Head of caudate nucleus (tissue), 42 donors: ENCODE data around the gene ARL8B.
"Not testable (repeated sequence)": the region's sequence is repeated elsewhere in the genome, so short reads cannot be mapped to it uniquely, and the experiment has no call there.

Source experiments
- DNase-seq, 42 donors: peaks; one replicate each; pipeline versions ENCODE4 v3.0.0 to v3.0.0-alpha.2; 2020 to 2021; ENCODE audit warnings: mixed read lengths in 7 of 42
- intact Hi-C: fragments of 100-400 bp; cut with DNase I; formaldehyde crosslinking; loops from one replicate; pipeline ENCODE4 v1.15.0; 2022

The ARL8B gene

GRCh38 chr3:5106371-5106770 is 15.7 kb upstream of the ARL8B start:
- intact Hi-C loops, DNase-seq: not testable (repeated sequence)

DNA sequence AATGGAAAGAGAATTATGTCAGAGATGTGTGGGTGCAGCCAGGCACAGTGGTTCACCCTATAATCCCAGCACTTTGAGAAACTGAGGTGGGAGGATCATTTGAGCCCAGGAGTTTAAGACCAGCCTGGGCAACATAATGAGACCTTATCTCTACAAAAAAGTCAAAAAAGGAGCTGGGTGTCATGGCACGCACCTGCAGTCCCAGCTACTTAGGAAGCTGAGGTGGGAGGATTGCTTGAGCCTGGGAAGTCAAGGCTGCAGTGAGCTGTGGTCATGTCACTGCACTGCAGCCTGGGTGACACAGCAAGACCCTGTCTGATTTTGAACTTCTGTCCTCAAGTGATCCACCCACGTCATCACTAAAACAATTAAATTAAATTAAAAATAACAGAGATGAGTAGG is 15.2 kb upstream of the ARL8B start:
- intact Hi-C loops, DNase-seq: not testable (repeated sequence)

DNA sequence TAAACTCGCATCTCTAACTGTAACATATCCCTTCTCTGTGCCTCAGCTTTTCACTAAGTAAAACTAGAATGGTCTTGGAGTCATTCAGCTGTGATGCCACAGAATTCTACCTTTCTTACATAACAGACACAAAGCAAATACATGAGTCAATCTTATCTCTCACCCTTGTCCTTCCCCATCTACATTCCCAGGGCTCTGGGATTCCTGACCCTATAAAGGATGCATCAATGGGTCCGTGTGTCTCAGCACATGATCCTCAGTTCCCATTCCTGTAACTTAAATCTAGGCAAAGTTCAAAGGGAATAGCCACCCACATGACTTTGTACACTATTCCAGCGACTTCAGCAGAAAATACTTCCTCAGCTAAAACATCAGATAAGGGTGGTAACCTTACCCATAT is 11.8 kb upstream of the ARL8B start:
- intact Hi-C loops = no loop called here
- DNase-seq = no peak

DNA sequence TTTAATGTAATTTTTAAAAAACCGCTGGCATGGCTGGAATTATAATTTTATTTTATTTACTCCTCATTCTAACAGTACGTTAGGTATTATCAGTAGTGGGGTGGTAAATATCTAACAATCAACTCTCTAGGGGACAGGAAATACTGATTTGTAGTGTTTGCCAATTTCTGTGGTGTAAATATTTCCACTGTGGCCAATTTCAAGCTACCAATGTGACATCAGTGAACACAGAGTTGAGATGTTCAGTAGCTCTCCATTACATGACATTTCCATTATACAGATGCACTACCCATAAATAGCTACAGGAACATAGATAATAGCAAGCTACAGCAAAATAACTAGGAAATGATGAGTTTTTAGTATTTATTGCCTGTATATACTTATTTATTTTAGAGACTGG is 10.0 kb upstream of the ARL8B start:
- DNase-seq = no peak
- intact Hi-C loops = no loop called here

DNA sequence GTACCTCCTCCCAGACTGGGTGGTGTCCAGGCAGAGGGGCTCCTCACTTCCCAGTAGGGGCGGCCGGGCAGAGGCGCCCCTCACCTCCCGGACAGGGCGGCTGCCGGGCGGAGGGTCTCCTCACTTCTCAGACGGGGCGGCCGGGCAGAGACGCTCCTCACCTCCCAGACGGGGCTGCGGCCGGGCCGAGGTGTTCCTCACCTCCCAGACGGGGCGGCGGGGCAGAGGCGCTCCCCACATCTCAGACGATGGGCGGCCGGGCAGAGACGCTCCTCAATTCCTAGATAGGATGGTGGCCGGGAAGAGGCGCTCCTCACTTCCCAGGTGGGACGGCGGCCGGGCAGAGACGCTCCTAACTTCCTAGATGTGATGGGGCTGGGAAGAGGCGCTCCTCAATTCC is 8.4 kb upstream of the ARL8B start:
- intact Hi-C loops, DNase-seq: not testable (repeated sequence)

GRCh38 chr3:5115506-5116162 is 6.5 kb upstream of the ARL8B start:
- intact Hi-C loops = no loop called here
- no peak for DNase-seq

- no peak for DNase-seq
- intact Hi-C loops = no loop called here
Measured at GRCh38 chr3:5116538-5116937, 5.6 kb upstream of the ARL8B start.

DNA sequence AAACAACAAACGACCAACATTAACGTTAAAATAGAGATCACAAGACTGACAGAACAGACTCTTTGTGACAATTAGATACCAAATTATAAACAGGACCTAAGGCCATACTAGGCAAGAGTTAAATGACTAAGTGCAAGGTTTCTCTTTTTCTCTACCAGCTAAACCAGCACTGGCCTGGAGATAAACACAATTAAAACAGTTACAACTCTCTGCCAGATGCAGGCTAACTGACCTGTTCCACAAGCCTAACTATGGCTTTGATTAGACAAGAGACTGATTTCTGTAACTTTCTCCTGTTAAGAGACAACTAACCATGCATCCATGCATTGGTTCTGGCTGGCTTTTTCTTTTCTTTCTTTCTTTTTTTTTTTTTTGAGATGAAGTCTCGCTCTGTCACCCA is 1.6 kb upstream of the ARL8B start:
- intact Hi-C loops = loop anchor here (5.0 to 10.0 kb wide), 2 partner anchors 67 to 626 kb away; partner anchors contain the start of genes EDEM1 and ITPR1
- DNase-seq = no peak

DNA sequence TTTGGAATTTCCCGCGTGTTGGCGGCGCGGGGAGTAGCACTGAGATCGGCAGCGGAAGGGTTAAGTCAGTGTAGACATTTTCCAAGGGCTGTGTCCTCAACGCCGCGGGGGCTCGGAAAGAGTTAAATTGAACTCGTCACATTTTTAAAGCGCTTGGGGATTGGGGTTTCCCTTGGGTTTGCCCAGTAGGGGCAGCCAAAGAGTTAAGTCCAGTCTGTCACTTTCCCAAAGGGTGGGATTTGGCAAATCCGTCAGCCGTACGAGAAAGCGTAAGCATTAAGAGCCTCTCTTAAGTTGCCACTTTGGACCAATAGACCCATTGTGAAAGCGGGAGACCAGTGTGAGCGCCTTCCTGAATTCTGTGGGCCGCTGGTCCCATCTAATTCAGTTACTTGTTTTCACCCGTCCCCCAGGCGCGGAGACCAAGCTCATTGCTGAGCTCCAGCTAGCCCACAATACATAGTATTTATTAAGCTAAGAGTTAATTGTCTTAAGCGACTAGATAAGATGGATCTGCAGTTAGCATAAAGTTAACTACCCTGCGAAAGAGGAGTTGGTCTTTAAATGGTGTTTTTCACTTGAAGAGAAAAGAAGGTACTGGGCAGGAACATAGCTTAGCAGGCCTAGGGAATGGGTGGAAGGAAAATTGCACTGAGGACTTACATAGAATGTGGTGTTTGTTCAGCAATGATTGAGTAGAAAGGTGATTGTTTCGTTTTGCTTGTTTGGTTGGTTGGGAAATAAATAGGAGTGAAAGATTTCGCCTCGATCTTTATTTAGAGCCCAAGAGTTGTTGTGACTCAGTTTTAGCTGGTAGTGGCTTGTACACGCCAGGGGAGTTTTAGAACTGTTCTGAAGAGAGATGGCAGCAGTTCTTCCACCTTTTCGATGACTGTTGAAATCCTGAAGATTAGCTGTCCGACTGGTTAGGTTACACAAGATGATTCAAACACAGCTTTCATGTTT is 932 bp downstream of the ARL8B start:
- DNase-seq = peak in 39 of 42 donors; percentile 9 to 68 (median 32)
- intact Hi-C loops = loop anchor here (5.0 to 10.0 kb wide), 2 partner anchors 64 to 628 kb away; partner anchors contain the start of genes EDEM1 and ITPR1

- intact Hi-C loops = loop anchor here (5.0 to 10.0 kb wide), 2 partner anchors 63 to 629 kb away; partner anchors contain the start of genes EDEM1 and ITPR1
Measured at GRCh38 chr3:5123937-5124336, 1.8 kb downstream of the ARL8B start.

DNA sequence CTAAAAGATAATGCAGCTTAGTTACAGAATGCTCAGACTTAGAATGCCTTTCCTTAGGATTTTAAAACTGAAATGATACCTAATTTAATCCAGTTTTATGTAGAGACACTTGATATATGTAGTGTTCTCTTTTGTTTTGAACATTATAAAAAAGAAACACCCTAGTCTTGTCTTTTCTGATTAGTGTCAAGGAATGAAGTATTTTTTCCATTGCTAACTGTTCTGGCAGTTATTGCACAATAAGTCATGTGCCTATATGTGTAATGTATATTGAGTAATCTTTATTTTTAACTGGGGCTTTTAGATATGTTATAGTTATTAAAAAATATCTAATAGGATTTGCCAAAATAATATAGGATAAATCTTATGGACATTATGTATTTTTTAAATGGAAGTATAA is 4.5 kb downstream of the ARL8B start:
- DNase-seq = no peak
- intact Hi-C loops = loop anchor here (10.0 kb wide), 1 partner anchor 632 kb away; the partner anchor contains the start of gene ITPR1

More at GRCh38 chr3:5123937-5124336, 1.8 kb downstream of the ARL8B start:
- no peak for DNase-seq

- no peak for DNase-seq
- intact Hi-C loops = loop anchor here (10.0 kb wide), 1 partner anchor 634 kb away; the partner anchor contains the start of gene ITPR1
Measured at GRCh38 chr3:5128849-5129248, 6.8 kb downstream of the ARL8B start.

DNA sequence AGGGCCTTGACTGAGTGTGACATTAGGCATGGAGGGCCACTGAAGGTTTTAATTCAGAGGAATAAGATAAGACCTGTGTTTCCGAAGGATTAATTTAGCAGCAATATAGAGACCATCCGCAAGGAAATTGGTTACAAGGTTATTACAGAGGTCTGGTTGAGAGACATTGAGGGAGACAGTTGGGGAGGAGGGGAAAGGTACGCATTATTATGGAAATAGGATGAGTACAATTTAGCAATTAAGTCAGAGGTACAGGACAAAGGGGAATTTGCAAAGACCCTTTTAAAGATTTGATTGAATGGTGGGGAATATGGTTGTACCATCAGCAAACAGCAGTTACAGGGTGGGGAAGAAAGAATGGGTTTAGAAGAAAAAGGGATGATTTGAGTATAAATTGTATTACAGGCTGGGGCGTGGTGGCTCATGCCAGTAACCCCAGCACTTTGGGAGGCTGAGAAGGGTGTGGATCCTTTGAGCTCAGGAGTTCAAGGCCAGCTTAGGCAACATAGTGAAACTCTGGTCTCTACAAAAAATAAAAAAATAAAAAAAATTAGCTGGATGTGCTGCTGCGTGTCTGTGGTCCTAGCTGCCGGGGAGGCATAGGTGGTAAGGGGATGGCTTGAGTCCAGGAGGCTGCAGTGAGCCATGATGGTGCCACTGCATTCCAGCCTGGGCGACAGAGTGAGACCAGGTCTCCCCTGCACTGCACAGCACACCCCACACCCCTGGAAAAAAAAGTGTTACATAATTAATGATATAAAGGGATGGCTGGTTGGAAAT is 11.3 kb downstream of the ARL8B start:
- DNase-seq = no peak
- intact Hi-C loops = no loop called here

GRCh38 chr3:5134019-5134391 is 11.9 kb downstream of the ARL8B start:
- DNase-seq = no peak
- intact Hi-C loops = no loop called here

GRCh38 chr3:5134499-5134898 is 12.4 kb downstream of the ARL8B start:
- no peak for DNase-seq
- intact Hi-C loops = no loop called here

- no peak for DNase-seq
- intact Hi-C loops = no loop called here
Measured at GRCh38 chr3:5136211-5136918, 14.3 kb downstream of the ARL8B start.

DNA sequence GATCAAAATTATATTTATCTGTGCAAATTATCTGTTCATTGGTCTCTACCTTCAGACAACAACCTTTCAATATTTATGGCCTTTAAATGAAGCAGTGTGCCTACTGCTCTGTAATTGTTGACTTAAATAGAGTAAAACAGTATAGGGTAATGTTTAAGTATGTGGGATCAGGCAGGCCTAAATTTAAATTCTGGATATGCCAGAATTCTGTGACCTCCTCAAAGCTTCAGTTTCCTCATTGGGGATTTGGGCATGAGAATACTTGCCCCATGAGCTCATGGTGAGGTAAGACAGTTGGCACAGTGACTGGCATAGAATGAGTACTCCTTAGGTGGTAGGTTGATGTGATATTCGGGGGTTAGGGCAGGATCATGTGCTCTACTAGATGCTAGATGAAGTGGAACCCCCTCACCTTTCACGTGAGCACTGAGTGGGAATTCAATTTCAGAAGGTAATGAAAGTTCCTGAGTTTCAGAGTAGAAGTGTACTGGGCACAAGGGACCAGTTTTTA is 14.9 kb downstream of the ARL8B start:
- DNase-seq = no peak
- intact Hi-C loops = no loop called here

- DNase-seq = no peak
- intact Hi-C loops = no loop called here
Measured at GRCh38 chr3:5138214-5138981, 16.3 kb downstream of the ARL8B start.
